ENCODE results near the gene SARNP. TPM values are rescaled to one million over a fixed set of nuclear protein-coding genes. Genes with fewer than 3 reads are reported as not detected.
"Not testable (repeated sequence)": the region's sequence is repeated elsewhere in the genome, so short reads cannot be mapped to it uniquely, and the experiment has no call there.

SARNP gene
- total RNA-seq, 1 donor from 2014 or later = 68.7 TPM

DNA sequence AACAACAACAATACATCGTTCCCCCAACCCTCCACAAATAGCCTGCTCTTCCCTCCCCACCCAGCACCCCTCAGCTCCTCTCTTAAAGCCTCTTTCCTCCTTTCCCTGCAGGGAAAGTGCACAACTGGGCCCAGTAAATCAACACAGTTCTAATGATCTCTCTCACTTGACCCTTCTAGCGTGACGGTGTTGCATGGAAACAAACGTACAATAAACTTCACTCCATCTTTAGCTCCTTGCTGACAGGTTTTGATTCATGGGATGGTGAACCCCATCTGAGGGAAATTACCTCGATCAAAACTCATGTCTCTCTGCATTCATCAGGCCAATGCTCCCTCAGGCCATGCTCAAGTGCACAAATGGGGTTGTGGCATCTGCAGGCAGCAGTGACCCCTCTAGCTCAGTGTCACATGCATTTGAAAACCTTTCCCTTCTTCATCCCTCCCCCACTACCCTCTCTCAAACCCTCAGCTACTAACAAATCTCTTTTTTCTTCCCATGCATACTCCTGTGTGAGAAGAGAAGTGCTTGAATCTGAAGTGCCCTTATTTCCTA is 51.7 kb downstream of the SARNP start:
- Histone ChIP-seq H3K4me3 (ENCODE audit: low read depth, low read length) (no peak overlapping the region), H3K36me3 (ENCODE audit: control insufficient read depth, insufficient read depth, low read length) (peaks cover 1% of the 10 kb centered on the region), H3K27me3 (ENCODE audit: control insufficient read depth, insufficient read depth, low read length) (no peaks in the 10 kb centered on the region)
- TF ChIP-seq CTCF (IDR thresholded peaks at IDR 0.05; ENCODE audit: insufficient read depth, low read length, severe bottlenecking) = no peak
- FAIRE-seq = no peak
- no peak for DNase-seq (ENCODE audit: low read depth)

GRCh38 chr12:55762646-55763045 is 54.9 kb downstream of the SARNP start:
- peaks cover 9% of the 10 kb centered on the region for H3K36me3 ChIP-seq (ENCODE audit: control insufficient read depth, insufficient read depth, low read length)
- no peak for DNase-seq (ENCODE audit: low read depth)
- no peaks in the 10 kb centered on the region for H3K27me3 ChIP-seq (ENCODE audit: control insufficient read depth, insufficient read depth, low read length)
- no peak for FAIRE-seq
- TF ChIP-seq CTCF (IDR thresholded peaks at IDR 0.05; ENCODE audit: insufficient read depth, low read length, severe bottlenecking) = no peak
- H3K4me3 ChIP-seq (ENCODE audit: low read depth, low read length) = no peak overlapping the region

GRCh38 chr12:55760663-55761062 is 56.9 kb downstream of the SARNP start:
- Histone ChIP-seq H3K4me3 (ENCODE audit: low read depth, low read length) (no peak overlapping the region), H3K36me3 (ENCODE audit: control insufficient read depth, insufficient read depth, low read length) (peaks cover 16% of the 10 kb centered on the region), H3K27me3 (ENCODE audit: control insufficient read depth, insufficient read depth, low read length) (no peaks in the 10 kb centered on the region)
- no peak for TF ChIP-seq CTCF (IDR thresholded peaks at IDR 0.05; ENCODE audit: insufficient read depth, low read length, severe bottlenecking)
- no peak for FAIRE-seq
- no peak for DNase-seq (ENCODE audit: low read depth)

DNA sequence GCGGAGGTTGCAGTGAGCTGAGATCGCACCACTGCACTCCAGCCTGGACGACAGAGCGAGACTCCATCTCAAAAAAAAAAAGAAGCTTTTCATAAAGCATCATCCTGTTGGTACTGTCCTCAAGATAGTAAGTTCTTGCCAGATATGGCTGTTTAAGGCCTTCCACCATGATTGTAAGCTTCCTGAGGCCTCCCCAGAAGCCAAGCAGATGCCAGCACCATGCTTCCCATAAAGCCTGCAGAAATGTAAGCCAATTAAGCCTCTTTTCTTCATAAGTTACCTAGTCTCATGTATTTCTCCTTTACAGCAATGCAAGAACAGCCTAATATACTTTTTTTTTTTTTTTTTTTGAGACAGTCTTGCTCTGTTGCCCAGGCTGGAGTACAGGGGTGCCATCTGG is 58.9 kb downstream of the SARNP start:
- H3K4me3 ChIP-seq (ENCODE audit: low read depth, low read length); DNase-seq (ENCODE audit: low read depth); FAIRE-seq; H3K27me3 ChIP-seq (ENCODE audit: control insufficient read depth, insufficient read depth, low read length): not testable (repeated sequence)
- H3K36me3 ChIP-seq (ENCODE audit: control insufficient read depth, insufficient read depth, low read length) = peaks cover 18% of the 10 kb centered on the region

GRCh38 chr12:55757701-55758100 is 59.8 kb downstream of the SARNP start:
- FAIRE-seq (no peak), DNase-seq (ENCODE audit: low read depth) (no peak)
- H3K27me3 ChIP-seq (ENCODE audit: control insufficient read depth, insufficient read depth, low read length) = no peaks in the 10 kb centered on the region
- peaks cover 19% of the 10 kb centered on the region for H3K36me3 ChIP-seq (ENCODE audit: control insufficient read depth, insufficient read depth, low read length)
- H3K4me3 ChIP-seq (ENCODE audit: low read depth, low read length) = no peak overlapping the region
- no peak for TF ChIP-seq CTCF (IDR thresholded peaks at IDR 0.05; ENCODE audit: insufficient read depth, low read length, severe bottlenecking)

GRCh38 chr12:55755246-55755645 is 62.3 kb downstream of the SARNP start:
- Histone ChIP-seq H3K4me3 (ENCODE audit: low read depth, low read length) (no peak overlapping the region), H3K36me3 (ENCODE audit: control insufficient read depth, insufficient read depth, low read length) (peaks cover 23% of the 10 kb centered on the region), H3K27me3 (ENCODE audit: control insufficient read depth, insufficient read depth, low read length) (no peaks in the 10 kb centered on the region)
- DNase-seq (ENCODE audit: low read depth) (no peak), FAIRE-seq (no peak)
- no peak for TF ChIP-seq CTCF (IDR thresholded peaks at IDR 0.05; ENCODE audit: insufficient read depth, low read length, severe bottlenecking)
